Gastrocnemius medialis (tissue), 4 donors: ENCODE measurements around the gene CGGBP1. TPM values are rescaled to one million over a fixed set of nuclear protein-coding genes. Genes with fewer than 3 reads are reported as not detected.

Experiments used
- ATAC-seq, 2 donors: fragments of 150-250 bp; one replicate each; pipeline ENCODE4 v1.9.1; 2016
- DNase-seq, 2 donors: peaks; one replicate each; pipeline ENCODE4 v3.0.0-alpha.2; 2019
- H3K27ac ChIP-seq, 4 donors: fragments of 200-600 bp; sonication (generic); 1 replicate in 1 of 4; 2 replicates in 3 of 4; pipeline ENCODE4 v1.5.1; 2016 to 2018; ENCODE audit warnings: mild to moderate bottlenecking in 2 of 4, moderate library complexity in 1 of 4
- H3K27me3 ChIP-seq, 3 donors: fragments of 200-600 bp; sonication (generic) in 2 of 3; 1 replicate in 1 of 3; 2 replicates in 2 of 3; pipeline versions ENCODE4 v1.5.1 to v1.6.0; 2016 to 2019; ENCODE audit warnings: mild to moderate bottlenecking in 1 of 3, moderate library complexity in 1 of 3
- H3K36me3 ChIP-seq, 2 donors: fragments of 200-600 bp; sonication (generic) in 1 of 2; one replicate each; pipeline ENCODE4 v1.5.1; 2017 to 2018
- H3K4me1 ChIP-seq, 2 donors: fragments of 200-600 bp; sonication (generic) in 1 of 2; one replicate each; pipeline ENCODE4 v1.5.1; 2016 to 2017; ENCODE audit warnings: mild to moderate bottlenecking in 2 of 2
- H3K4me3 ChIP-seq, 4 donors: fragments of 200-600 bp; sonication (generic) in 3 of 4; 1 replicate in 1 of 4; 2 replicates in 3 of 4; pipeline ENCODE4 v1.5.1; 2016 to 2019; ENCODE audit warnings: mild to moderate bottlenecking in 2 of 4
- H3K9me3 ChIP-seq, 3 donors: fragments of 200-600 bp; sonication (generic) in 2 of 3; 1 replicate in 1 of 3; 2 replicates in 2 of 3; pipeline ENCODE4 v1.5.1; 2016 to 2019
- CTCF ChIP-seq, 5 experiments: fragments of 450-650 bp in 3 of 5; fragments of 200-600 bp in 2 of 5; sonication (generic) in 2 of 5; IDR thresholded peaks in 4 of 5; conservative IDR thresholded peaks in 1 of 5; 1 replicate in 4 of 5; 2 replicates in 1 of 5; pipeline ENCODE4 v1.5.1; 2016 to 2019; ENCODE audit warnings: antibody characterized with exemption in 5 of 5, mild to moderate bottlenecking in 3 of 5, moderate library complexity in 3 of 5
- POLR2A ChIP-seq, 2 donors: fragments of 450-650 bp; IDR thresholded peaks; one replicate each; pipeline ENCODE4 v1.6.1; 2017; ENCODE audit warnings: antibody characterized with exemption in 2 of 2, mild to moderate bottlenecking in 2 of 2, moderate library complexity in 2 of 2
- in situ Hi-C, 4 donors: fragments of 200-750 bp; cut with MboI; loops; one replicate each; pipeline versions ENCODE4 v1.15.0 to v1.8.0; 2017; ENCODE audit warnings: low sequenced_read_pairs in 4 of 4
- intact Hi-C: fragments of 100-400 bp; cut with DNase I; formaldehyde crosslinking; loops from one replicate; pipeline ENCODE4 v1.15.1; 2023; ENCODE audit warnings: low total_unique reads
- total RNA-seq, 4 donors: library from RNA; depleted of rRNA; stranded (reverse); fragments of >200 nt; gene quantifications; one replicate each; pipeline versions ENCODE4 v1.1.0 to v1.2.3, GENCODE V29; 2016

CGGBP1 gene
- total RNA-seq, 4 donors from 2014 or later, result 25.9 to 47.3 (median 41.7) TPM

GRCh38 chr3:88078932-88079331, 20.1 kb upstream of the CGGBP1 start:
- in situ Hi-C loops, result no loop called here
- H3K36me3 ChIP-seq, result no peaks in the 10 kb centered on the region
- intact Hi-C loops, result no loop called here
- TF ChIP-seq CTCF (IDR thresholded peaks at IDR 0.05 in 4 of 5, conservative IDR thresholded peaks at IDR 0.05 in 1 of 5) (no peak), POLR2A (IDR thresholded peaks at IDR 0.05) (no peak)
- H3K27ac ChIP-seq, result no peak overlapping the region
- H3K4me3 ChIP-seq, result no peak overlapping the region
- H3K4me1 ChIP-seq, result peaks cover 28 to 36% of the 10 kb centered on the region in 2 donors
- no peaks in the 10 kb centered on the region for H3K27me3 ChIP-seq
- DNase-seq (no peak), ATAC-seq (no peak)
- H3K9me3 ChIP-seq, result no peaks in the 10 kb centered on the region

- no peak for TF ChIP-seq POLR2A (IDR thresholded peaks at IDR 0.05)
- no peak for TF ChIP-seq CTCF (IDR thresholded peaks at IDR 0.05 in 4 of 5, conservative IDR thresholded peaks at IDR 0.05 in 1 of 5)
- in situ Hi-C loops (no loop called here), intact Hi-C loops (no loop called here)
- DNase-seq, result no peak
- H3K36me3 ChIP-seq, result no peaks in the 10 kb centered on the region
- H3K9me3 ChIP-seq, result no peaks in the 10 kb centered on the region
- H3K4me1 ChIP-seq, result peaks cover 22 to 30% of the 10 kb centered on the region in 2 donors
- no peaks in the 10 kb centered on the region for H3K27me3 ChIP-seq
- no peak overlapping the region for H3K4me3 ChIP-seq
- no peak overlapping the region for H3K27ac ChIP-seq
- ATAC-seq, result no peak
Observed at GRCh38 chr3:88076712-88077111, 17.9 kb upstream of the CGGBP1 start.

- TF ChIP-seq CTCF (IDR thresholded peaks at IDR 0.05 in 4 of 5, conservative IDR thresholded peaks at IDR 0.05 in 1 of 5) (no peak), POLR2A (IDR thresholded peaks at IDR 0.05) (no peak)
- no peaks in the 10 kb centered on the region for H3K9me3 ChIP-seq
- in situ Hi-C loops (no loop called here), intact Hi-C loops (no loop called here)
- H3K27ac ChIP-seq, result no peak overlapping the region
- no peak overlapping the region for H3K4me3 ChIP-seq
- DNase-seq, result no peak
- H3K4me1 ChIP-seq, result peaks cover 22 to 29% of the 10 kb centered on the region in 2 donors
- no peaks in the 10 kb centered on the region for H3K27me3 ChIP-seq
- no peaks in the 10 kb centered on the region for H3K36me3 ChIP-seq
- no peak for ATAC-seq
Observed at GRCh38 chr3:88075497-88075896, 16.7 kb upstream of the CGGBP1 start.

GRCh38 chr3:88075072-88075471, 16.3 kb upstream of the CGGBP1 start:
- H3K27ac ChIP-seq, result no peak overlapping the region
- no peak overlapping the region for H3K4me3 ChIP-seq
- no peak for DNase-seq
- ATAC-seq, result no peak
- H3K36me3 ChIP-seq, result no peaks in the 10 kb centered on the region
- peaks cover 22 to 27% of the 10 kb centered on the region in 2 donors for H3K4me1 ChIP-seq
- in situ Hi-C loops (no loop called here), intact Hi-C loops (no loop called here)
- no peaks in the 10 kb centered on the region for H3K9me3 ChIP-seq
- TF ChIP-seq POLR2A (IDR thresholded peaks at IDR 0.05) (no peak), CTCF (IDR thresholded peaks at IDR 0.05 in 4 of 5, conservative IDR thresholded peaks at IDR 0.05 in 1 of 5) (no peak)
- no peaks in the 10 kb centered on the region for H3K27me3 ChIP-seq

- peak overlapping the region in 1 of 4 donors; percentile 99 for H3K27ac ChIP-seq
- TF ChIP-seq POLR2A (IDR thresholded peaks at IDR 0.05) (no peak), CTCF (IDR thresholded peaks at IDR 0.05 in 4 of 5, conservative IDR thresholded peaks at IDR 0.05 in 1 of 5) (no peak)
- intact Hi-C loops, result no loop called here
- no peaks in the 10 kb centered on the region for H3K27me3 ChIP-seq
- DNase-seq (no peak), ATAC-seq (no peak)
- in situ Hi-C loops, result loop anchor here in 1 of 4 donors (25.0 kb wide), 1 partner anchor 1074 kb away; the partner anchor contains the start of gene VGLL3
- no peak overlapping the region for H3K4me3 ChIP-seq
- no peaks in the 10 kb centered on the region for H3K9me3 ChIP-seq
- peaks cover 0 to 4% of the 10 kb centered on the region in 2 donors for H3K36me3 ChIP-seq
- peaks cover 44 to 51% of the 10 kb centered on the region in 2 donors for H3K4me1 ChIP-seq
Observed at GRCh38 chr3:88061746-88062145, 2.9 kb upstream of the CGGBP1 start.
